ENCODE results near the gene MAP3K4.

DNA sequence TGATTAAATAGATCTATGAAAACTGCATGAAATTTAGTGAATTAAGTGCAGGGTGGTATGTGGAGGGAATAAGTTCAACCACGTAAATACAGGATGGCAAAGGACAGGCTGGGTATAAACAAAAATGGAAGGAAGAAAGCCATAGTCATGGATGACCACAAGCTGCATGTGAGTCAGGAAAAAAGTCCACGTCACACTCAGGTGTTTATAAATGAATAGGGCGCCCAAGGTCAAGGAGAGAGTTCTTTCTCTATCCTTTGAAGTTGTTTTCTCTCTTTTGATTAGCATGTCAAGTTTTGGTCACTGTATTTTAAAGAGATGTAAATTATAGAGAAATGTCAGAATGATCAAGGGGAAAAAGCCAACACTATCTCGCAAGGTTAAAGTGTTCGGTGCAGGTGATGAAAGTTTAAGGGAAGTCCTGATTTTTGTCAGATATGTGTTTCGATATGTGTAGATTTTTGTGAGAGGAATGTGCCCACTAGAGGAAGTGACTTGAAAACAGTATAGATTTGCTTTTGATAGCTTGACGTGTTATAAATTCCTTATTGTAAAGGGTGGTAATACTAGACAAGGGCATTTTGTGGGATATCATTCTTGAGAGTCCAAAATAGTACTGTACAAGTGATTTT lies 58.7 kb downstream of the MAP3K4 start:
- no peak for TF ChIP-seq CTCF (IDR thresholded peaks at IDR 0.05)
- TF ChIP-seq POLR2A (IDR thresholded peaks at IDR 0.05) = no peak
- no peak for TF ChIP-seq EP300 (IDR thresholded peaks at IDR 0.05)

Data from ovary (tissue), 3 donors.